GM10266 (cell line): ENCODE data around the gene KANK4.
"Not testable (repeated sequence)": the region's sequence is repeated elsewhere in the genome, so short reads cannot be mapped to it uniquely, and the experiment has no call there.

Experiments used
- DNase-seq: peaks from one replicate; pipeline ENCODE4 v3.0.0; 2012; ENCODE audit errors: extremely low spot score
- CTCF ChIP-seq: IDR thresholded peaks from 2 replicates; pipeline ENCODE4 v1.5.1; 2012; ENCODE audit warnings: mild to moderate bottlenecking, low read depth; ENCODE audit not compliant: control insufficient read depth, insufficient read depth; ENCODE audit errors: missing control alignments

The KANK4 gene

GRCh38 chr1:62221171-62221570 lies 98.1 kb downstream of the KANK4 start:
- no peak for DNase-seq

GRCh38 chr1:62220456-62220855 lies 98.8 kb downstream of the KANK4 start:
- DNase-seq = not testable (repeated sequence)

More at GRCh38 chr1:62221171-62221570, 98.1 kb downstream of the KANK4 start:
- no peak for TF ChIP-seq CTCF

GRCh38 chr1:62218604-62219003 lies 100.6 kb downstream of the KANK4 start:
- DNase-seq = no peak

GRCh38 chr1:62213075-62213914 lies 105.9 kb downstream of the KANK4 start:
- DNase-seq = no peak
- no peak for TF ChIP-seq CTCF

More at GRCh38 chr1:62218604-62219003, 100.6 kb downstream of the KANK4 start:
- TF ChIP-seq CTCF = no peak

- TF ChIP-seq CTCF = no peak
These were observed 106.8 kb downstream of the KANK4 start for GRCh38 chr1:62212411-62212810.

GRCh38 chr1:62210960-62211359 lies 108.3 kb downstream of the KANK4 start:
- DNase-seq = no peak
- TF ChIP-seq CTCF = no peak

More at GRCh38 chr1:62212411-62212810, 106.8 kb downstream of the KANK4 start:
- DNase-seq = no peak

- no peak for TF ChIP-seq CTCF
These were observed 109.2 kb downstream of the KANK4 start for GRCh38 chr1:62209931-62210595.

More at GRCh38 chr1:62209931-62210595, 109.2 kb downstream of the KANK4 start:
- DNase-seq = no peak
